Stimulated activated CD4-positive, alpha-beta T cell treated with anti-CD3 and anti-CD28 coated beads, Interleukin-4, amount 100 ng/mL, for 48 hours (primary cell): ENCODE measurements around the gene ITGA8.

Experiments used
- DNase-seq, 2 donors: peaks; one replicate each; pipeline ENCODE4 v3.0.0-alpha.2; 2020; ENCODE audit warnings: low read depth in 2 of 2

ITGA8 gene

DNA sequence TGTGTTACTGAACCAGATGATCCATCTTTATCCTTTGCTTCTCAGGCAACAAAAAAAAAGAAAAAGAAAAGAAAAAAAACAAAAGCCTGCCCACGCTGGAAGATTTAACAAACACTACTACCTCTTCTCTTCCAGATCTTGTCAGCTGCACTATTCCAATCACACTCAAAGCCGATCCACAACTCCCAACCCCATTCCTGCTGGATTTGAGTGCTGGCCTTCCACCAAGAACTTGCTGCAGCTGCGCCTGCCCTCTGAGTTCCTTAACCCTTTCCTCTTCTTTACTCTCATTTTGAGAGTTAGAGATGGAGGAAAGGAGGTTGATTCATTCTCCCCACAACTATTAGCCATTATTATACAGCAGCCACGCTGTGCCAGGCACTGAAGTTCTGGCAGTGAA lies 16.0 kb upstream of the ITGA8 start:
- DNase-seq: no peak

DNA sequence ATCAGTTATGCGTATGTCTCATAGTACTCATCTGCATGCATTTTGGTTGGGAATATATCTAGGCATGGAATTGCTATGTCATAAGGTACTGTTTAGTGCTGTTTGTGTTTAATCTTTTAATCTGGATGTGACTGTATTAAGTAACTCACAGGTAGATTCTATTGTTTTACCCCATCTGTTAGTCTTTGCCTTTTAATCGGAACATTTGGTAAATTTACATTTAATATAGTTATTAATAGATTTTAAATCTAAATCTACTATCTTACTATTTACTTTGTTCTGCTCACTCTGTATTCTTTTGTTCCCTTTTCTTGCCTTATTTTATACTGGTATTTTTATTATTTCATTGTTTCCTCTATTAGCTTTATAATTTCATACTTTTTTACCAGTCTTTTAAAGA lies 10.6 kb upstream of the ITGA8 start:
- DNase-seq: no peak

DNA sequence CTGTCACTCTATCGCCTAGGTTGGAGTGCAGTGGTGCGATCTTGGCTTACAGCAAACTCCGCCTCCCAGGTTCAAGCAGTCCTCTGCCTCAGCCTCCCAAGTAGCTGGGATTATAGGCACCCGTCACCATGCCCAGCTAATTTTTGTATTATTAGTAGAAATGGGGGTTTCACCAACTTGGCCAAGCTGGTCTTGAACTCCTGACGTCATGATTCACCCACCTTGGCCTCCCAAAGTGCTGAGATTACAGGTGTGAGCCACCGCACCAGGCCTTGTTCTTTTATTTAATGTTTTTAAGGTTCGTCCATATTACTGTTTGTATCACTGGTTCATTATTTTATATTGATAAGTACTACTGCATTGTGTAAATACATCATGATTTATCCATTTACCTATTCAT lies 10.2 kb upstream of the ITGA8 start:
- no peak for DNase-seq

DNA sequence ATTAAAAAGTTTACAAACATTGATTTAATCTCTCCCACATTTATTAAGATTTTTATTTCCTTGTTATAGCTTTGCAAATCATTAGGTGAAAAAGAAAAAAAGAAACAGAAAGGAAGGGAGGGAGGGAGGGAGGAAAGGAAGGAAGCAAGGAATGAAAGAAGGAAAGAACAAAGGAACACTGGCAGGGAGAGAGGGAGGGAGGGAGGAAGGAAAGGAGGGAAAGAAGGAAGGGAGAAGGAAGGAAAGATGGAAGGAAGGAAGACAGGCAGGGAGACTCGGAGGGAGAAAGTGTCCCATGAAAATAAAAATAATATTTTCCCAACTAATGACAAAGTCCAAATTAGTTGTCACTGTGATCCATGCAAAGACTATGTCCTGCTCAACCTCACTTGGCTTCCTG lies 6.3 kb upstream of the ITGA8 start:
- DNase-seq: no peak

DNA sequence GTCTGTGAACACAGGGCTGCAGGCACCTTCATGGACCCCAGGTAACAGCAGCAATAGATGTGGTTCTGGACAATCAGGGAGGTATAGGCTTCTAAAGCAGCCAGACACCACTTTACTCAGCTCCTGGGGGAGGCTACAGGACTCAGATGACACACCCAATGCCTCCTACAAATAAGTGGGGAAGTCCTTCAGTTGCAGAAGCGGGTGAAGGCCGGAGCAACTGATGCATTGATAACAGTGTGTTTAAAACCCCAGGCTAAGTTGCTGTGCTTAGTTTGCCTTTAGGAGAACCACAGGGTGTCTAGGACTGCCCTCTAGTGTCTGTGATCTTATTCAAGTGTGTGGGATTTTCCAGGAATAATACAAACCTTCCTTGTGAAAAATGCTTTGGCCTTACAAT lies 5.9 kb upstream of the ITGA8 start:
- no peak for DNase-seq

DNA sequence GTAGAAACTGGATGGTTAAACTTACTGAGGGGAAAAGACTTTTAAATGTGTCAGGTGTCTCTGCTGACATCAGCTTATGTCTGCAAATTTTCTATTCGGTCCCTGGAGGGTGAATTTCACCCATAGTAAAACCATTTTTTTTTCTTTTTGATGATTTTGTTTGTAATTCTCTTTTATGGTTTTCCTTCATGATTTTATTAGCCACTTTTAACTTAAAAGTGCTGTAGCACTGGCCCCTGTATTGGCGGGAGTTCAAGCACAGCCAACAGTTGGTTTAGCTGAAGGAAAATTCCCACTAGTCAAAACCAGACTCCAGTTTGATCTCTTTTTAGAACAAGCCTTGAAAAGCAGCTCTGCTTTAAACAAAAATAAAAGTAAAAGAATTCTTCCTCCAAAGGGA lies 5.0 kb upstream of the ITGA8 start:
- DNase-seq: no peak

DNA sequence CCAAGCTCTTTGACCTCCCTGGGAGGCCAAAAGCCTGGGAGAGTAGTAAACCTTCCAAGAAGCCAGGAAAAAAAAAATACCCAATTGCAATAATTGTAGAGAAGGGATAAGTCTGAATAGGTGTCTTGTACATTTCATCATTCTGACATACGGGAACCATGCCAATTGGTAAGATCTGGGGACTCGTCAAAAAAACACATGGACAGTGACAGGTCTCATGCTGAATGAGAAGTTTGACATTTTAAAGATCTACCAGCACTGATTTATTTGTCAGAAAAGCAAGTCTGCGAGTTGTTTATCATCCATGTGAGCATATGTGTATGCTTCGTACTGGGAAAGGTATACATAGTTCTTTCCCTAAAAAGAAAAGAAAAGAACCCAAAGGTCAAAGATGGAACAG lies 4.1 kb upstream of the ITGA8 start:
- DNase-seq: no peak

DNA sequence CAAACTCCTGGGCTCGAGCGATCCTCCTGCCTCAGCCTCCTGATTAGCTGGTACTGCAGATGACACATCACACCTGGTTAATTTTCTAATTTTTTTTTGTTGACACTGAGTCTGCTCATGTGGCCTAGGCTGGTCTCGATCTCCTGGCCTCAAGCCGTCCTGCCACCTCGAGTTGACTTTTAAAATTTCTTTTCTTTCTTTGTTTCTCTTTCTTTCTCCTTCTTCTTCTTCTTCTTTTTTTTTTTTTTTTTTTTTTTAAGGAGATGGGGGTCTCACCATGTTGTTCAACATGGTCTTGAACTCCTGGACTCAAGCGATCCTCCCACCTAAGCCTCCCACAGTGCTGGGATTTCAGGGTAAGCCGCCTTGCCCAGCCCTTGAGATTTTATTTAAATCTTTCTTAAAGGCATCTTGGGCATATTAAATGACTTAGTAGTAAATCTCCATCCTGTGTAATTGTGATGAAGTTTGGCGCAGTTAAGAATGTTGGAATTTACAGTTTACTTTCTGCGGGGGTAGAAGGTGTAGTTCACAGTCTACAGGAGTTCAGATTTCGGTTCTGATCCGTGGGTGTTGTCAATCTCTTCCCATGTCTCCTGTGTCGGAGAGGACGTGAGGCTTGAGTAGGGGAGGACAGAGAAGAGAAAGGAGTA lies 1.0 kb upstream of the ITGA8 start:
- DNase-seq: no peak

DNA sequence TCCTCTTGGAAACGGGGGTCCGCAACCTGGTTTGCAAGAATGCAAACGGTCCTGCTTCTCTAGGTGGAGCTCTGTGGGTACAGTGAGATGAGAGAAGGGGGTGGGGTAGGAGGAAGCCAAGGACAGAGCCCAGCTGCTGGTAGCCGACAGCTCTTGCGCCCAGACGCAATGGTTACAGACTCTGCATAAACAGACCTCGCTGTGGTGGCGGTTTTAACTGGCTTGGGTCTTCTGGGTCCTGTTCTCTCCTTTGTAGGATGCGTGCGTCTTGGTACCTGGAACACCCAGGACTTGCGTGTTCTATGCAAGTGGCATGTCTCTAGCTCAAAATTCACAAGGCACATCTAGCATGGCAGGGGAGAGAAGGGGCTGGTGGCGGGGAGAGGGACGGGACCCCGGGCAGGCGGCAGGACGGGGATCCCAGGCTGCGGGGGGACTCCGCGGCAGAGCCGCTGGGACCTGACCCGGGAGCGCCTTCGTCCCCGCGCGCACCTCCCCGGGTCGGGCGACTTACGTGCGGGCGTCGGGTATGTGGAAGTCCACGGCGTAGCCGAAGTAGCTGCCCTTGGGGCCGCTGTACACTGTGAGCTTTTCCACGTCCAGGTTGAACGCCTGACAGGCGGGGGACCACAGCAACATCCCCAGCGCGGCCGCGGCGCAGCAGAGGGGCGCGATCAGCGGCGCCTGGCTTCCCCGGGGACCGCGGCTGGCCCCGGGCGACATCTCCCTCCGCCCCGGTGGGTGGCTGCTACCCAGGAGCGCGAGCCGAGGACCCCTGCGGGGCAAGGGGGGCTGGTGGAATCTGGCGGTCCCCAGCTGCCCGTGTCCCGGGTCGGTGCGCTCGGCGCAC lies 448 bp downstream of the ITGA8 start:
- no peak for DNase-seq

DNA sequence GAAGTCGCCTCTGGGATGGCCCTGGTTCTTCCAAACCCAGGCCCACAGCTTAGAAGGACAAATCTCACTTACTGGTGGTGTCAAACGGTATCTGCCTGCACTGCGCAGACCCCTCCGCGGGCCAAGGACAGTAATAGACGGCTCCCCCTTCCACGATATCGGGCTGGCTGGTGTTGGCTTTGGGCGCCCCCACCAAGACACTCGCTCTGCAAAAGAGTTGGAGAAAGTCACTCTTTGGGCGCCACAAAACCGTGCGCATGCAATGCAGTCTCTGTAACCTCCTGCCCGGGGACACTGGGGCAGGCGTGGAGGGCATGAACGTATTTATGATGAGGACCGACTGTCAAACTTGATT lies 1.1 kb downstream of the ITGA8 start:
- no peak for DNase-seq

DNA sequence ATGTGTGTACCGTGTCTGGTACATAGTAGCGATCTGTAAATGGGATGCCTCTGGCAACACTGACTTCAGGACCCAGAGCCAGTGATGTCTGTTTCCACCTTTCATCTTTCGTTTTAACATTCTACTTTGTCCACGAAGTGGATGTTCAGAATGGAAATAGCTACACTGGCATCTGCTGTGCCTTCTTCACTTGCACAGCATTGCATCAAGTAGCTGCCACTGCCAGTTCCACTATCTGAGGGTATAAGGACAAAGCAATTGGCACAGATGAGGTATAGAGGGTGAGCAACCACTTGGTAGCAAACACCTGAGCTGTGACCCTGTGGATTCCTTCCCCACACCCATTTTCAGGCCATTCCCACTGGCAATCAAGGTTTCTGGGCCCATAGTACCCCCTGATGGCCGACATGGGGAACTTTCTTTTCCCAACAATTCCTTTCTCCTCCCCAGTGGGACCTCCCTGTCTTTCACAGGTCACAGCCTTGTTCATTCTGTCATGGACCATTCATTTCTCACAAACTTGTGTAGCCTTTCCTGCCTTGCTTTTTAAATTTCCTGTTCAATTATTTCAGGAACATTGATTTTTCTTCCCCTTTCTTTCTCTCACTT lies 4.0 kb downstream of the ITGA8 start:
- DNase-seq: no peak

DNA sequence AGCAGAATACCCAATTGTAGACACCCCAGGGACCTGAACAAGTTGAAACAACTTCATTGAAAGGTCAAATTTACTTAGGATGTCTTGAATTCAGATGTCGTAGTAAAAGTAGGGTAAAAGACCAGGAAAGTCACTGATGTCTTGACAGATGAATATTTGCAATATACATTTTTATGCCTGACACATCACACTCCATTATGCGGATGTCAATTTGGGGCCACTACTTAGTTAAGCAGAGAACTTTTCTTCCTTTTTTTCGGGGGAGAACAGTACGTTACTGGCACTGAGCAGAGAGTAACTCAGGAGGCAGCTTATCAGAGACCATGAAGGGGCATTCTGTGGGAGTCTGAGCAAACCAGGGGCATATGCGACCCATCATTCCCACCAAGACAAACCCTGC lies 4.9 kb downstream of the ITGA8 start:
- no peak for DNase-seq

DNA sequence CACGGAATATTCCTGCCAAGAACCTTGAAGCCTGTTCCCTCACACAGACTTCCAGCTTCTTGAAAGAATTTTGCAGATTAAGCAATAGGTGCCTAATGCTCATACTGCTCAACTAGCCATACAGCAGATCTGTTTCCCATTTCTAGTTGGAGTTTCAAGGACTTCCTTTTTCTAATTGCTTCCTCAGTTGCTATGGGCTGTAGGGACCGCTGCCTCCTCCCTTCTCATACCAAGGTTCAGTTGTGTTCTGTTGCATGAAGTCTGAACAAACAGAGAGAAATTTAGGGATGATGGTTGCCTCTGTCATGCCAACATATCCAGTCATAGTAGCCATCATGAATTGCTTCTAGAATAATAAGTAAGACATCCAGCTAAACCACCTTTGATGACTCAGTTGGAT lies 6.8 kb downstream of the ITGA8 start:
- DNase-seq: no peak

DNA sequence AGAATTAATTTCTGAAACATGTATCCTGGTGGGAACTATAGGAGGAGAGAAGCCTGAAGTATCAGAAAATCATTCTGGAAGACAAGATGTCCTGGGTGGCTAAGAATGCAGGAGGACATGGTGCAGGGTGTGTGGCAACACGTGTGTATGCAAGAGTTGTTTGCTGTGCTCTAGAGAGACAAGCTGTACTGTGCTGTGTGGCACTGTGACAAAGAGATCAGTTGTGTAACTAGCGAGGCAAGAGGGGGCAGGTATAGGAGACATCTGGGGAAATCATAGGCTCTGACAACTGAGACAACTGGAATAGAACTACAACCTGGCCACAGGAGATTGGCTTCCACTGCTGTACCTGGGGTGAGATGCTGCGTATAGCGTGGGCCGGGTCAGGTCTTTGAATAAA lies 9.3 kb downstream of the ITGA8 start:
- DNase-seq: no peak

DNA sequence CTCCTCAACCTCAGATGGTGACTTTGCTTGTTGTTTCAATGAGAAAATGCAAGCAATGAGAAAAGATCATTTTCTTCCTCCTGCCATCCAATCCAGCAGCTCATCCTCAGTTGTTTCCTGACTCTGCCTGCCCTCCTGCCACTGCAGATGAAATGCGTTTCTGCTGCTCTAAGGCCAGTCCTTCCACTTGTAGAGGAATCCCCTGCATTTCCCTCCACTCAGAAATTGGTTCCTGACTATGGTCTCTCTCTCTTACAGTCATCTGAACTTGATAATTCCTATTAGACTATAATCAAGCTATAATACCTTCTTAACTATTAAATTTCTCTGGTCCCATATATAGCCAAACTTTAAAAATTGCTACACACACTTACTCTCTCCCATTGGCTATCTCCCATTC lies 14.4 kb downstream of the ITGA8 start:
- DNase-seq: no peak

DNA sequence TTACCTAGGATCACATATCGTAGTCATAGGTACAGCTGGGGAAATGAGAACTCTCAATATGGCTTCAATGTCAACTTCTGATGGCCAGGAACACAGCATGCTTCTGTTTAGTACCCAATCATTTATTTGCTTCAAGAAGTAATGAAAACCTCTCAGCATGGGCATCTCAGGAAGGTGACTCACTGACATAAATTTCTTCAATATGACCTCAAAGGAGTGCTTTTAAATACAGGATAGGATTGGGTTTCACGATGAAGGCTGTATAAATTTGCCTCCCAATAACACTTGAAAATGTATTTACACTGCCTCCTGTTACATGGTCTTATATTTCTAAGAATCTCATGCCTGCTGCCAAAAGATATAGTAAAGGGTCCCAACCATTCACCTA lies 15.1 kb downstream of the ITGA8 start:
- no peak for DNase-seq

DNA sequence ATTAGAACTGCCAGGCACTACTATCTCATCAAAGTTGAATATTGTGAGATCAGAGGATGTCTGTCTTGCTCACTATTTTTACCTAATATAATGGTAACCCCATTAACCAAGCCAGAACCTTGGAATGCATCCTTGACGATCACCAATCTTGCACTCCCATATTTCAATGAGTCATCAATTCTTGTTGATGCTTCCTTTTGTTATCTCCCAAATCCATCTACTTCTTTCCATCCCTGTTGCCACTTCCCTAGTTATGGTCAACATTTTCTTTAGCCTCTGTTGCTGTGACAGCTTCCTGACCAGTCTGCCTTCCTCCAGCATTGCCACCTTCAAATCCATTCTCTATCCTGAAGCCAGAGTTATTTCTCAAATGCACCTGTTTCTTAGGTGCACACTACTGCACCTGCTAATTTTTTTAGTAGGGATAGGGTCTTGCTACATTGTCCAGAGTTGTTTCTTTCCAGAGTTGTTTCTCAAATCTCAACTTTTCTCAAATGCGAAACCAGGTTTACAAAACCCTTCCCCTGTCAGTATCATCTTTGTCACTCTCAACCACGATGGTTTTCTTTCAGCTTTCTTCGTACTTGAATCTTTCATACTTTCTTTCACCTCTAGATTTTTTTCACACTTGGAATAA lies 15.7 kb downstream of the ITGA8 start:
- no peak for DNase-seq

DNA sequence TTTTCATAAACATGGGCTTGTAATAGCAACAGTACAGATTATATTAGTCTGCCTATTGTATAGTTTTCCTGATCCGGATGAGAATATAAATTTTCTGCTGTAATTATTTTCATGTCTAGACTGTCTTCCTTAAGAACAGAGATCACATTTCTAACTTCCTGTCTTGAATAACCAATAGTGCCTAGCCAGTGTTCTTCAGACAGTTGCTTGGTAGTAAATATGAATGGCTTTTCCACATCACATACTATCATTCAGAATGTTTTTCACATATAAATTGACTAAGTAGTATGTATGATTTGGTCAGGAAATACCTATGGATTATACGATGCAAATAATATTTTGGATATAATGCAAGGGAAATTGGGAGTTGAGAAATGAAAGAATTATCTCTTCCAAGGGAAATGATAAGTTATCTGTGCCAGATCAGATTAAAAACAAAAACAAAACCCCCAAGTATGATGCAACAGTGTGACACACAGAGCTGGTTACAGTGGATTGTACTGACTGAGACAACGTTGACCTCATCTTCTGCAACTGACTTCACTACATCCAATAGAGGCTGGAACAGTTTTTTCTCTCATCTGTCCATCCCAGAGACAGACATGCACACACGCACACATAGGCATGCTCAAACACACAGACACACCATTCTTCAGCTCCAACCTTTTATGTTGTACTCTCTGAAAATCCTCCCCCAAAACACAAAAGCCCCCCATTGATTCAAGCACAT lies 16.4 kb downstream of the ITGA8 start:
- DNase-seq: no peak

DNA sequence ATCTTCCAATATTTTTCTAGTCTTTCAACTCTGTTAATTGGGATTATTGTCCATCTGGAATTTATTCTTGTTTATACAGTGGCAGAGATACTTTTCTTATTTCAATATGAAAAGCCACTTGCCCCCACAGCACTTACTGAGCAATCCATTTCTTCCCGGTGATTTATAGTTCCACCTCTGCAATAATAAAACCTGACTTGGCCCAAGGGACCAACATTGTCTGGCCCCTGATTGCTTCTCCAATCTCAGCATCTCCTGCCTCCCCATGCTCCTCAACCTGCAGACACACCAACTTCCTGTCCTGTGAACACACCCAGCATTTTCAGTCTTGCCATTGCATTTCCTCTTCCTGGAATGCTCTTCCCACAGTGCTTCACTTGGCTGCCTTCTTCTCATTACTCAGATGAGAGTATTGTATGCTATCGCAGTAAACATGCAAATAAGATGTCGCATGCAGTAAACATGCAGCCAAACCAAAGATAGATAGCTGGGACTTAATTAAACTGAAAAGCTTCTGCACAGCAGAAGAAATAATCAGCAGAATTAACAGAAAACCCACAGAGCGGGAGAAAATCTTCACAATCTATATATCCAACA lies 19.5 kb downstream of the ITGA8 start:
- DNase-seq: no peak

DNA sequence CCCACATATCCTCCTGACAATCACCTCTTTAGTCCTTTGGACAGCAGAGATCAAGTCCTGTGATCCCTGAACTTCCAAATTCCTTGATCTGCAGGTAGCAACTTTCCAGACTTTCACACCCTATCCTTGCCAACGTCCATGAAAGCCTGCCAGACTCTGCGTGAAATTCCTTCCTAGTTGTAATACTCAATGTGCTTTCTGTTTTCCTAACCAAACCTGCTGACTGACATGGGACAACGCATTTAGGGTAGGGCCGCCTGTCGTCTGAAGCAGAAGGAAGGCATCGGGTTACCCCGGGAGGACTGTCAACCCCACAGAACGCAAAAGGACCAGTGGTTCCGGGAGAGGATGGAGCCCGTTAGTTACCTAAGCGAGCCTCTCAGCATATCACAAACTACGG lies 23.9 kb downstream of the ITGA8 start:
- no peak for DNase-seq

DNA sequence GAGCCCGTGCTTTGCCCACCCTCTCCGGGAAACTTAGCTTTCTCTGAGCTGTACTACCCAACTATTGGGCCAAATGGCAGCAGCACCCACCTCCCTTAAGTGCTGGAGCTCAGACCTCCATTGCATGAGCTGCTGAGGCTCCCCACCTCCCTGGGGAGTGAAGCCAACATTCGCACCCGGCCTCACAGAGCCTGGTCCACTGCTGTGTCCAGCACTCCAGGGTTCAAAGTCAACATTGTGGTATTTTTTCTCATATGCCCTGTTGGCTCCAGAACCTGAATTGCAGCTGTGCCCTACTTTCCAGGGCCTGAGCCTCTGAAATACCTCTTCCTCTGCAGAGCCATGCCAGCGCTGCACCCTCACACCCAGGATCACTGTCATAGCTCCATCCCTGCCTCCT lies 29.7 kb downstream of the ITGA8 start:
- no peak for DNase-seq

DNA sequence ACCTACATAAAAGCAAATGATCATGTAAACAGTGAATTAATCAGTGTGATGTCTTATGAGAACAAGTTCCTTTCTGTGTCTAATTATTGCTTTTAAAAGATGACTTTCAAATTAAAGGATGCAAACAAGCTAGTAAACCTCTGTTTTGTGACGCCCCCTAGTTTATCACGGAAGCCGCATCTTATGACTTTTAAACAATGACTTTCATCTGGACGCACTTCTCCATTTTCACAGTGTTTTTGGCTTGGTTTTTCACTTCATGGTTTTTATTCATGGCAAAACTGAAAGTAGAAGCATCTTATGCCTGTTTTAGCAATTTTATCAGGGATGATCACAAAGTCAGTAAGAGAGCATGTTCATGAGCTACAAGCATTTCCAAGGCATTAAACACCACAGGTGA lies 35.0 kb downstream of the ITGA8 start:
- DNase-seq: no peak
